Measurements from ENCODE around the gene ZNHIT3. TPM values are rescaled to one million over a fixed set of nuclear protein-coding genes. Genes with fewer than 3 reads are reported as not detected.
"Not testable (repeated sequence)": the region's sequence is repeated elsewhere in the genome, so short reads cannot be mapped to it uniquely, and the experiment has no call there.

ZNHIT3 gene
- total RNA-seq = 10 to 100 TPM; 13.8 to 27.1 TPM

DNA sequence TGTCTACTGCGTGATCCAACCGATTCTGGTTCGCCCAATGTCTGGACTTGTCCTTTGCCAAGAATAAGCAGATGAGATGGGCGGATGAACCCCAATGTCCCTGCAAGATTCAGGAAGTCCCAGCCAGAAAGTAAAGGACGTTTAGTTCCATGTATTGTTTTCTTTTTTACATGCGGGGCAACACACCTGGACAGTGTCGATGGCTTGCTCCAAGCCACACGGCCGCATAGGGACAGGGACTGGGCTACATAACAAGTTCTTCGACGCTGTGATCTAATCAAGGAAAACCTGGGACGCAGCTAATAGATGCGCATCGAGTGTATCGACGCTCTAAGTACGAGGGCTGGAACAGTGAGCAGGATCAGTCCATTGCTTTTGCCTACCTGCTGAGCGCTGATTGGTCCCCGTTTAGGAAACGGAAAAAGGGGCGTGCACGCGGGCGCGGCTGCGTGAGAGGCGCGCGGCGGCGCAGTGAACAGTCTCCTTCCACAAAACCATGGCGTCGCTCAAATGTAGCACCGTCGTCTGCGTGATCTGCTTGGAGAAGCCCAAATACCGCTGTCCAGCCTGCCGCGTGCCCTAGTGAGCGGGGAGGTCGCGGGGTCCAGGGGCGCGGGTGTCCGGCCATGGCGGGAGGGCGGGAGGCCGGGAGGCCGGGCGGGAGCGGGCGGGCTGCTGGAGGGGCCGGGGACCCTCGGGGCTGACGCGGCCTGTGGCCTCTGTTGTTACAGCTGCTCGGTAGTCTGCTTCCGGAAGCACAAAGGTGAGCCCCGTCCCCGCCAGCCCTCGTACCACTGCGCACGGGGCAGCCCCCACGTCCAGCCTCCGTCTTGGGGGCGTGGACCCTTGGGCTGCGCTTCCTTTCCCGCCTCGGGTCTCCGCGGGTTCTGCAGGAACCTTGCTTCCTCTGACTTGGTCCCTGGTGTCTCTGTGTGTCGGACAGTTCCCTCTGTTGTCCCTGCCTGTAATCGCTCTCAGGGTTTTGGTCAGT lies at the start of gene ZNHIT3:
Gene ZNHIT3 (plus strand): TSS at position 478 of the 991 bp plus-strand sequence. CDS start 19 bp downstream, at position 497.
- peaks cover 20 to 32% of the 10 kb centered on the region in 2 donors for H3K4me1 ChIP-seq (ENCODE audit: control insufficient read depth in 1 of 2, low read depth in 2 of 2)
- TF ChIP-seq, protein P1, sequence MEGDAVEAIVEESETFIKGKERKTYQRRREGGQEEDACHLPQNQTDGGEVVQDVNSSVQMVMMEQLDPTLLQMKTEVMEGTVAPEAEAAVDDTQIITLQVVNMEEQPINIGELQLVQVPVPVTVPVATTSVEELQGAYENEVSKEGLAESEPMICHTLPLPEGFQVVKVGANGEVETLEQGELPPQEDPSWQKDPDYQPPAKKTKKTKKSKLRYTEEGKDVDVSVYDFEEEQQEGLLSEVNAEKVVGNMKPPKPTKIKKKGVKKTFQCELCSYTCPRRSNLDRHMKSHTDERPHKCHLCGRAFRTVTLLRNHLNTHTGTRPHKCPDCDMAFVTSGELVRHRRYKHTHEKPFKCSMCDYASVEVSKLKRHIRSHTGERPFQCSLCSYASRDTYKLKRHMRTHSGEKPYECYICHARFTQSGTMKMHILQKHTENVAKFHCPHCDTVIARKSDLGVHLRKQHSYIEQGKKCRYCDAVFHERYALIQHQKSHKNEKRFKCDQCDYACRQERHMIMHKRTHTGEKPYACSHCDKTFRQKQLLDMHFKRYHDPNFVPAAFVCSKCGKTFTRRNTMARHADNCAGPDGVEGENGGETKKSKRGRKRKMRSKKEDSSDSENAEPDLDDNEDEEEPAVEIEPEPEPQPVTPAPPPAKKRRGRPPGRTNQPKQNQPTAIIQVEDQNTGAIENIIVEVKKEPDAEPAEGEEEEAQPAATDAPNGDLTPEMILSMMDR (IDR thresholded peaks at IDR 0.05) = no peak

DNA sequence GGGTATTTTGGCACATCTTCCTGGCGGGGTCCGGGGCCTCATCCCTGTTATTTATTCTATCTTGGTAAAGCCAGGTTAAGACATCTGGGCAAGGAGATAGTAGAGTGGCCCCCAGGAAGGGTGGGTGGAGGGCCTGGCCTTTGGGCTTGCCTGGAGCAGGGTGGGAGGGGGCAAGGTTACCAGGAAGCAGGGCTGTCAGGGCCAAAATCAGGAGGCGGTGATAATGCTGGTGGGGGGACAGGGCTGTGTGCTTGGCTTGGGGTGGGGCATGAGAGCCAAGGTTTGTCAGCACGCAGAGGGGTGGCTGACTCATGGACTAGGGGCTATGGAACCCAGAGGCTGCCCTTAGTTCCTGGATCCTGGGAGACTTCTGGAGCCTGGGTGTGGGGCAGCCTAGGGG lies 44.7 kb upstream of the ZNHIT3 start:
- not testable (repeated sequence) for ATAC-seq (ENCODE audit: insufficient number of reproducible peaks, low FRiP score, low read depth); H3K27me3 ChIP-seq (replicated peaks; ENCODE audit: insufficient read depth); DNase-seq (ENCODE audit: low spot score); H3K4me1 ChIP-seq (ENCODE audit: control insufficient read depth in 1 of 2, low read depth in 2 of 2); H3K4me3 ChIP-seq; H3K27ac ChIP-seq; H3K9me3 ChIP-seq; H3K36me3 ChIP-seq

More for the DNA sequence above, at the start of gene ZNHIT3:
- no peaks in the 10 kb centered on the region for H3K36me3 ChIP-seq
- no peaks in the 10 kb centered on the region for H3K27me3 ChIP-seq (replicated peaks; ENCODE audit: insufficient read depth)
- ATAC-seq (ENCODE audit: insufficient number of reproducible peaks, low FRiP score, low read depth) = peak; percentile 99
- H3K27ac ChIP-seq = peak within 1 kb of the TSS; percentile 55 to 74
- peak within 1 kb of the TSS; percentile 82 for H3K4me3 ChIP-seq
- no peaks in the 10 kb centered on the region for H3K9me3 ChIP-seq
- peak; percentile 75 for DNase-seq (ENCODE audit: low spot score)

DNA sequence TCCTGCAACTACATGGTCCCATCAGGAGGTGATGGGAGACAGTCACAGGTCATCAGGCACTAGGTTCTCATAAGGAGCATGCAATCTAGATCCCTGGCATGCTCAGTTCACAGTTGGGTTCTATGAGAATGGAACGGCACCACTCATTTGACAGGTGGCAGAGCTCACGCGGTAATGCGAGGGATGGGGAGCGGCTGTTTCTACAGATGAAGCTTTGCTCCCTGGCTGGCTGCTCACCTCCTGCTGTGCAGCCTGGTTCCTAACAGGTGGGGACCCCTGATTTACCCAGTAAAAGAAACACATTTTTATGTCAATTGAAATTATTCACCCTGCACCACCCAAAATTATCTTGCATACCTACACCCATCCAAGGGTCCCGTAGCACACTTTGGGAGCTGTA lies 42.7 kb upstream of the ZNHIT3 start:
- no peak for DNase-seq (ENCODE audit: low spot score)
- Histone ChIP-seq H3K9me3 (no peaks in the 10 kb centered on the region), H3K36me3 (no peaks in the 10 kb centered on the region), H3K27ac (no peak overlapping the region), H3K4me3 (no peak overlapping the region), H3K27me3 (replicated peaks; ENCODE audit: insufficient read depth) (no peaks in the 10 kb centered on the region), H3K4me1 (ENCODE audit: control insufficient read depth in 1 of 2, low read depth in 2 of 2) (no peaks in the 10 kb centered on the region)
- no peak for ATAC-seq (ENCODE audit: insufficient number of reproducible peaks, low FRiP score, low read depth)
- TF ChIP-seq, protein P1 (IDR thresholded peaks at IDR 0.05) = no peak

DNA sequence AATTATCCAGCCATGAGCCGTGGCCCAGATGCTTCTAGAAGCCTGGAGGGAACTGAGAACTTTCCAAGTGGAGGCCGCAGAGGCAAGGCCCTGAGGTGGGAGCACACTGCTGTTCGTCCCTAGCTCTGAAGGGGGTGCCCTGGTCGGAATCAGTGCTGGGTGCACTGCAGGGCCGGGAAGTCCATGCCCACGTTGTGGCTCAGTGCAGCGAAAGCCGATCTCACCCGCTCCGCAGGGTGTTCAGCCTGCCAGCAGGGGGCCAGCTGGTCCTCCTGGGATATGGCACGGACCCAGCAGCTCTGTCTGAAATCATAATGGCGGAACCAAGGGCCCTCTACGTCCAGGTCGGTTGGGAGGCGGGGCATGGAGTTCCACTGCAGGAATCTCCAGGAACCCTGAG lies 36.5 kb upstream of the ZNHIT3 start:
- H3K4me1 ChIP-seq (ENCODE audit: control insufficient read depth in 1 of 2, low read depth in 2 of 2); ATAC-seq (ENCODE audit: insufficient number of reproducible peaks, low FRiP score, low read depth); H3K36me3 ChIP-seq; H3K27me3 ChIP-seq (replicated peaks; ENCODE audit: insufficient read depth); DNase-seq (ENCODE audit: low spot score); H3K27ac ChIP-seq; H3K9me3 ChIP-seq; H3K4me3 ChIP-seq: not testable (repeated sequence)

DNA sequence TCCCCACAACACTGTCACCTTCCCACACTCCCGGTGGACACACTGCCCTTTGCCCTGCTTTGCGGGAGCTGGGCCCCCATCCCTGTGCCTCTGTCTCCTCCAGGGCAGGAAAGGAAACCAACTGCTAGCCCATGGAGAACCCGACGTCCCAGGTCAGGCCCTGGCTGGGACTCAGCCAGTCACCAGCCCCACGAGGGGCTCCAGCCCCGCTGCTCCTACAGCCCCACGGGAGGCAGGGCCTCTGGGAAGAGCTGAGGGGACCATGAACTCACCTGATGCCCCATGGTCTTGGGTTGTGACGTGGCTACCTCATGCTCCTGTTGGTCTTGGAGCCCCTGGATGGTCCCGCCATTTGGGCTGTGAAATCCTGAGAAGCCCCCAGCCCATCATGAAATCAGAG lies 33.6 kb upstream of the ZNHIT3 start:
- not testable (repeated sequence) for ATAC-seq (ENCODE audit: insufficient number of reproducible peaks, low FRiP score, low read depth); H3K27ac ChIP-seq; H3K4me3 ChIP-seq; H3K36me3 ChIP-seq; H3K9me3 ChIP-seq; H3K4me1 ChIP-seq (ENCODE audit: control insufficient read depth in 1 of 2, low read depth in 2 of 2); H3K27me3 ChIP-seq (replicated peaks; ENCODE audit: insufficient read depth); DNase-seq (ENCODE audit: low spot score)

DNA sequence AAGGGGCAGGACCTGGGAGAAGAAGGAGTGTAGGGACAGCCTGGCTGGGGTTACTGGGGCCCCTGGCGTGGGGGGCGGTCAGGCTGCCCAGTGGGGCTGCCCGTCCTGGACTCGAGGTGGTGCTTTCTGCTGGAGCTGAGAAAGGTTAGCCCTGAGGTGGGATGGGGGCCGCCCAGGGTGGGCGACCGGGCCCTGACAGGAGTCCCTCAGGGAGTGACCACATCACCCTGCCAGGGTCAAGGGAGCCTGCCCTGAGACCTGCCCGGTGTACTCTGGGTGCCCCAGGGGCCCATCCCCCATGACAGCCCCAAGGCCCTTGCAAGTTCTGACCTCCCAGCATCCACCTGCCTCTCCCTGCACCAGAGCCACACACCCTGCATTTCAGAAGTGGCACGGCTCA lies 28.8 kb upstream of the ZNHIT3 start:
- DNase-seq (ENCODE audit: low spot score); H3K36me3 ChIP-seq; H3K27ac ChIP-seq; H3K4me3 ChIP-seq; H3K9me3 ChIP-seq; H3K27me3 ChIP-seq (replicated peaks; ENCODE audit: insufficient read depth); ATAC-seq (ENCODE audit: insufficient number of reproducible peaks, low FRiP score, low read depth); H3K4me1 ChIP-seq (ENCODE audit: control insufficient read depth in 1 of 2, low read depth in 2 of 2): not testable (repeated sequence)

DNA sequence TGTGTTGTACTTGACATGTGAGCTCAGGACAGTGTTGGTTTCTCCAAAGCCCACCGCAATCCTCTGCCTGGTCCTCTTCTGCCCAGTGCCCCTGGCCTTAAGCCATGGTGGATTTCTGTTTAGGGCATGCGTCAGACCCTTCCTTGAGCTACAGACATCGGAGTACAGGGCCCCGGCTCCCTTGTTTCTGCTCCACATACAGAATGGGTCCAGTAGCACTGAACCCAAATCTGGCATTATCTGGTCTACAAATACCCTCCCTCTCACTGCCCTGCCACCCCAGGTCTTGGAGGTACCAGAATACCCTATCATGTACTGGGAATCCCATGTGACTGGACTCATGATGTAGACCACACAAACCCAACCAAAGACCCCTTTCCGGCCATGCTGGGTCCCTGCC lies 27.4 kb upstream of the ZNHIT3 start:
- DNase-seq (ENCODE audit: low spot score) = no peak

More for the DNA sequence above, 27.4 kb upstream of the ZNHIT3 start:
- Histone ChIP-seq H3K4me1 (ENCODE audit: control insufficient read depth in 1 of 2, low read depth in 2 of 2) (no peaks in the 10 kb centered on the region), H3K4me3 (no peak overlapping the region), H3K9me3 (no peaks in the 10 kb centered on the region), H3K27ac (no peak overlapping the region), H3K36me3 (no peaks in the 10 kb centered on the region), H3K27me3 (replicated peaks; ENCODE audit: insufficient read depth) (no peaks in the 10 kb centered on the region)
- ATAC-seq (ENCODE audit: insufficient number of reproducible peaks, low FRiP score, low read depth) = no peak
- TF ChIP-seq, protein P1 (IDR thresholded peaks at IDR 0.05) = no peak

Measured in thoracic aorta (tissue), 2 donors.